GM12872 (cell line): ENCODE measurements around the gene HERC2.

Experiments
- CTCF ChIP-seq: IDR thresholded peaks from 3 replicates; pipeline ENCODE4 v1.5.1; 2011; ENCODE audit warnings: low read depth, mild to moderate bottlenecking, low read length, moderate library complexity; ENCODE audit not compliant: insufficient read depth

Gene HERC2

GRCh38 chr15:28185148-28185895 lies 136.7 kb downstream of the HERC2 start:
- no peak for TF ChIP-seq CTCF

GRCh38 chr15:28184166-28184565 lies 137.8 kb downstream of the HERC2 start:
- TF ChIP-seq CTCF, result no peak

GRCh38 chr15:28182731-28183130 lies 139.2 kb downstream of the HERC2 start:
- no peak for TF ChIP-seq CTCF

- TF ChIP-seq CTCF, result no peak
Observed at GRCh38 chr15:28182216-28182615, 139.8 kb downstream of the HERC2 start.

GRCh38 chr15:28181366-28181765 lies 140.6 kb downstream of the HERC2 start:
- TF ChIP-seq CTCF, result no peak

GRCh38 chr15:28179270-28179669 lies 142.7 kb downstream of the HERC2 start:
- TF ChIP-seq CTCF, result no peak

- TF ChIP-seq CTCF, result no peak
Observed at GRCh38 chr15:28178727-28179126, 143.3 kb downstream of the HERC2 start.
